A549 (cell line): ENCODE data around the gene NR3C1. TPM values are rescaled to one million over a fixed set of nuclear protein-coding genes. Genes with fewer than 3 reads are reported as not detected.

ENCODE experiments used
- ATAC-seq, 2 experiments: fragments of 200-7000 bp in 1 of 2; fragments of >200 bp in 1 of 2; cut with Nextera tagmentation in 1 of 2; cut with Tn5 transposase in 1 of 2; 3 replicates each; pipeline versions ENCODE4 v1.8.0 to v1.9.1; 2018 to 2020; ENCODE audit warnings: mild to moderate bottlenecking in 1 of 2, moderate library complexity in 1 of 2
- CTCF ChIA-PET: fragments of 300-600 bp; sonication (Branson Sonifier 250); formaldehyde crosslinking; extraction: SDS; loops from one replicate; lab custom pipeline; 2021; ENCODE audit warnings: antibody characterized with exemption, inconsistent platforms; lab: Yijun Ruan, JAX
- POLR2A ChIA-PET: fragments of 350-600 bp; formaldehyde crosslinking; extraction: SDS; loops from one replicate; lab custom pipeline; 2021; ENCODE audit warnings: antibody characterized with exemption, inconsistent platforms; lab: Yijun Ruan, JAX
- DNase-seq, 2 experiments: peaks; one replicate each; pipeline versions ENCODE4 v3.0.0 to v3.0.0-alpha.2; 2011 to 2016; ENCODE audit warnings: low read depth in 1 of 2, low spot score in 1 of 2
- FAIRE-seq: peaks from 2 replicates; lab custom pipeline; 2011; peaks lifted over from hg19 to GRCh38; lab: Jason Lieb, UNC
- H3K27ac ChIP-seq, 2 experiments: fragments of >200 bp; sonication (Bioruptor Twin); formaldehyde crosslinking; 3 replicates each; pipeline ENCODE4 v1.5.1; 2016 to 2017
- H3K4me1 ChIP-seq: fragments of >200 bp; sonication (Bioruptor Twin); formaldehyde crosslinking; 3 replicates; pipeline ENCODE4 v1.6.1; 2016
- H3K4me2 ChIP-seq: fragments of >200 bp; sonication (Bioruptor Twin); formaldehyde crosslinking; 3 replicates; pipeline ENCODE4 v1.6.1; 2016
- H3K4me3 ChIP-seq: fragments of >200 bp; sonication (Bioruptor Twin); formaldehyde crosslinking; 3 replicates; pipeline ENCODE4 v1.5.1; 2016
- H3K9me3 ChIP-seq: fragments of >200 bp; sonication (Bioruptor Twin); formaldehyde crosslinking; 3 replicates; pipeline ENCODE4 v1.6.1; 2016
- CBX2 ChIP-seq: fragments of 200-600 bp; sonication (generic); IDR thresholded peaks from 2 replicates; pipeline ENCODE4 v1.6.1; 2016; ENCODE audit warnings: low read depth, mild to moderate bottlenecking, borderline replicate concordance
- CBX8 ChIP-seq: fragments of 200-600 bp; sonication (generic); IDR thresholded peaks from 2 replicates; pipeline ENCODE4 v1.6.1; 2016
- CEBPB ChIP-seq, 2 experiments: fragments of >200 bp in 1 of 2; sonication (Bioruptor Twin) in 1 of 2; formaldehyde crosslinking in 1 of 2; IDR thresholded peaks; 2 replicates each; pipeline ENCODE4 v1.6.1; 2012 to 2016
- CHD4 ChIP-seq: fragments of 200-600 bp; sonication (generic); IDR thresholded peaks from 2 replicates; pipeline ENCODE4 v1.6.1; 2016; ENCODE audit warnings: antibody characterized with exemption, mild to moderate bottlenecking, borderline replicate concordance
- EHMT2 ChIP-seq: fragments of 200-600 bp; sonication (generic); IDR thresholded peaks from 2 replicates; pipeline ENCODE4 v1.6.1; 2016; ENCODE audit warnings: antibody characterized with exemption, low read depth, mild to moderate bottlenecking, moderate library complexity
- EP300 ChIP-seq, 2 experiments: fragments of >200 bp; sonication (Bioruptor Twin); formaldehyde crosslinking; IDR thresholded peaks; 2 replicates in 1 of 2; 3 replicates in 1 of 2; pipeline ENCODE4 v1.6.1; 2016 to 2017
- FOSL2 ChIP-seq, 2 experiments: fragments of 450-650 bp in 1 of 2; fragments of >200 bp in 1 of 2; sonication (Bioruptor Twin) in 1 of 2; formaldehyde crosslinking; IDR thresholded peaks; 2 replicates each; pipeline versions ENCODE4 v1.5.0 to v1.6.1; 2016 to 2020; ENCODE audit warnings: mild to moderate bottlenecking in 1 of 2, moderate library complexity in 1 of 2
- HOXB5 ChIP-seq: fragments of 250-450 bp; sonication (Bioruptor Pico); IDR thresholded peaks from 2 replicates; pipeline ENCODE4 v1.5.0; 2020; ENCODE audit warnings: mild to moderate bottlenecking, moderate library complexity
- JUN ChIP-seq, 2 experiments: fragments of >200 bp; sonication (Bioruptor Twin); formaldehyde crosslinking; IDR thresholded peaks; 2 replicates in 1 of 2; 3 replicates in 1 of 2; pipeline ENCODE4 v1.6.1; 2016 to 2017
- MAFK ChIP-seq: fragments of 450-650 bp; IDR thresholded peaks from 2 replicates; pipeline ENCODE4 v1.6.1; 2014; ENCODE audit not compliant: partially characterized antibody
- NFE2L2 ChIP-seq: fragments of 150-350 bp; conservative IDR thresholded peaks from 2 replicates; pipeline ENCODE4 v1.6.1; 2014; ENCODE audit warnings: low read length
- POLR2A ChIP-seq: IDR thresholded peaks from 2 replicates; pipeline ENCODE4 v1.6.1; 2012; ENCODE audit warnings: mild to moderate bottlenecking, low read length
- RCOR1 ChIP-seq: fragments of 150-350 bp; IDR thresholded peaks from 2 replicates; pipeline ENCODE4 v1.6.1; 2014; ENCODE audit warnings: antibody characterized with exemption, low read length, low read depth
- TFCP2L1 ChIP-seq: fragments of 250-450 bp; sonication (Bioruptor Pico); IDR thresholded peaks from 2 replicates; pipeline ENCODE4 v1.5.0; 2021; ENCODE audit warnings: mild to moderate bottlenecking
- ZC3H11A ChIP-seq: fragments of 450-650 bp; IDR thresholded peaks from 2 replicates; pipeline ENCODE4 v1.6.1; 2014; ENCODE audit warnings: antibody characterized with exemption, mild to moderate bottlenecking
- ZFP36 ChIP-seq: fragments of 450-650 bp; IDR thresholded peaks from 2 replicates; pipeline ENCODE4 v1.6.1; 2014; ENCODE audit warnings: borderline replicate concordance; ENCODE audit not compliant: partially characterized antibody
- ZNF302 ChIP-seq: fragments of 250-450 bp; sonication (Bioruptor Pico); IDR thresholded peaks from 2 replicates; pipeline ENCODE4 v1.9.0; 2021; ENCODE audit warnings: inconsistent platforms, mild to moderate bottlenecking, moderate library complexity
- WGBS: methylation state at CpG from one replicate; pipeline ENCODE4 v1.1.6; 2017; ENCODE audit errors: missing lambda C conversion rate; 5-methylcytosine and 5-hydroxymethylcytosine counted together
- polyA plus RNA-seq, 4 experiments: library from polyadenylated mRNA; depleted of rRNA in 3 of 4; stranded (reverse); fragments of >200 nt; fragmentation: RNase III in 1 of 4; extraction: RNeasy Plus Mini Kit Qiagen cat#74134 plus additional on column Dnase treatment in 1 of 4; gene quantifications; 2 replicates in 3 of 4; 3 replicates in 1 of 4; pipeline ENCODE4 v1.2.3, GENCODE V29; 2011 to 2017
- TF ChIP-seq, protein P1 (sequence below): IDR thresholded peaks from 2 replicates; pipeline ENCODE4 v1.6.1; 2012
- TF ChIP-seq, protein P2 (sequence below): fragments of >200 bp; sonication (Bioruptor Twin); formaldehyde crosslinking; IDR thresholded peaks from 3 replicates; pipeline ENCODE4 v1.5.1; 2016
- TF ChIP-seq, protein P3 (sequence below): fragments of 250-450 bp; sonication (Bioruptor Pico); IDR thresholded peaks from 2 replicates; pipeline ENCODE4 v1.5.0; 2021; ENCODE audit warnings: mild to moderate bottlenecking, moderate library complexity, borderline replicate concordance
- TF ChIP-seq, protein P4 (sequence below): fragments of 150-350 bp; IDR thresholded peaks from 2 replicates; pipeline ENCODE4 v1.6.1; 2014; ENCODE audit warnings: low read depth, mild to moderate bottlenecking, low read length

The NR3C1 gene
- polyA plus RNA-seq, 2 of the 4 experiments (the other 2 are of a cell fraction), result 46.5 to 73.0 TPM

DNA sequence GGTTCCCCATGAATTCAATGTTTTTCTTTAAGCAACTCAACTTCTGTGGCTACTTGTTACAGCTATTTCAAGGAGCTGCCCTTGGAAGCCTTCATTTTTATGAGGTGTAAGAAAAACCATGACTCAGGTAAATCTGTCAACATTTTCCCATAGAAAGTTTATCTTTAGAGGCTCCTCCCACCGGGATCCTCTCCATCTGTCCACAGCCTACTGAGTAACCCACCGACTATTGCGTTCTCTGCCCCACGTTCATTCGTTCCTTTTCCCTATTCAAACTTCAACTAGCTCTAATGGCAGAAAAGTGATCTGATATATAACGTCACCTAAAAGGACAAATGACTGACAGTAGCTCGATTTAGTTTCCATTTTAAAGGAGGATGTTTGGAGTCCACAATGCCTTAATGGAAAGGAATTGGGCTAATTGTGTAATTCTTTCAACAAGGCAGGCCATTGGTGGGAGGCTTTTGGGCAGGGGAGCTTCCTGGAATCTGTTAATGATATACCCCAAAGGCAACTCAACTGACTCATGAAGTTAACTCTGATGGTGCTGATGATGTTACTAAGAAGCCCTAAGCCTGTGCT, 29.3 kb upstream of the NR3C1 start:
- peak overlapping the region; percentile 48 to 82 for H3K27ac ChIP-seq
- DNase-seq, result peak; percentile 53 to 79
- TF ChIP-seq, protein P1, sequence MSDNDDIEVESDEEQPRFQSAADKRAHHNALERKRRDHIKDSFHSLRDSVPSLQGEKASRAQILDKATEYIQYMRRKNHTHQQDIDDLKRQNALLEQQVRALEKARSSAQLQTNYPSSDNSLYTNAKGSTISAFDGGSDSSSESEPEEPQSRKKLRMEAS, result no peak
- TF ChIP-seq, protein P2, sequence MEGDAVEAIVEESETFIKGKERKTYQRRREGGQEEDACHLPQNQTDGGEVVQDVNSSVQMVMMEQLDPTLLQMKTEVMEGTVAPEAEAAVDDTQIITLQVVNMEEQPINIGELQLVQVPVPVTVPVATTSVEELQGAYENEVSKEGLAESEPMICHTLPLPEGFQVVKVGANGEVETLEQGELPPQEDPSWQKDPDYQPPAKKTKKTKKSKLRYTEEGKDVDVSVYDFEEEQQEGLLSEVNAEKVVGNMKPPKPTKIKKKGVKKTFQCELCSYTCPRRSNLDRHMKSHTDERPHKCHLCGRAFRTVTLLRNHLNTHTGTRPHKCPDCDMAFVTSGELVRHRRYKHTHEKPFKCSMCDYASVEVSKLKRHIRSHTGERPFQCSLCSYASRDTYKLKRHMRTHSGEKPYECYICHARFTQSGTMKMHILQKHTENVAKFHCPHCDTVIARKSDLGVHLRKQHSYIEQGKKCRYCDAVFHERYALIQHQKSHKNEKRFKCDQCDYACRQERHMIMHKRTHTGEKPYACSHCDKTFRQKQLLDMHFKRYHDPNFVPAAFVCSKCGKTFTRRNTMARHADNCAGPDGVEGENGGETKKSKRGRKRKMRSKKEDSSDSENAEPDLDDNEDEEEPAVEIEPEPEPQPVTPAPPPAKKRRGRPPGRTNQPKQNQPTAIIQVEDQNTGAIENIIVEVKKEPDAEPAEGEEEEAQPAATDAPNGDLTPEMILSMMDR, result no peak
- TF ChIP-seq FOSL2 (IDR thresholded peaks at IDR 0.05) (no peak), FOSL2 (CRISPR knock-in tag; IDR thresholded peaks at IDR 0.05) (no peak), NFE2L2 (peak; percentile 63), CBX8 (no peak), HOXB5 (CRISPR knock-in tag) (no peak), ZFP36 (no peak), RCOR1 (no peak), TFCP2L1 (CRISPR knock-in tag) (no peak), MAFK (peak; percentile 95), CEBPB (IDR thresholded peaks at IDR 0.05) (peak; percentile 64 to 82), ZC3H11A (no peak)
- TF ChIP-seq, protein P3, sequence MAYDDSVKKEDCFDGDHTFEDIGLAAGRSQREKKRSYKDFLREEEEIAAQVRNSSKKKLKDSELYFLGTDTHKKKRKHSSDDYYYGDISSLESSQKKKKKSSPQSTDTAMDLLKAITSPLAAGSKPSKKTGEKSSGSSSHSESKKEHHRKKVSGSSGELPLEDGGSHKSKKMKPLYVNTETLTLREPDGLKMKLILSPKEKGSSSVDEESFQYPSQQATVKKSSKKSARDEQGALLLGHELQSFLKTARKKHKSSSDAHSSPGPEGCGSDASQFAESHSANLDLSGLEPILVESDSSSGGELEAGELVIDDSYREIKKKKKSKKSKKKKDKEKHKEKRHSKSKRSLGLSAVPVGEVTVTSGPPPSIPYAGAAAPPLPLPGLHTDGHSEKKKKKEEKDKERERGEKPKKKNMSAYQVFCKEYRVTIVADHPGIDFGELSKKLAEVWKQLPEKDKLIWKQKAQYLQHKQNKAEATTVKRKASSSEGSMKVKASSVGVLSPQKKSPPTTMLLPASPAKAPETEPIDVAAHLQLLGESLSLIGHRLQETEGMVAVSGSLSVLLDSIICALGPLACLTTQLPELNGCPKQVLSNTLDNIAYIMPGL (CRISPR knock-in tag), result no peak
- TF ChIP-seq, all 56 proteins: peak for 3
- Histone ChIP-seq H3K4me3 (peak overlapping the region; percentile 9; the same call in 1 of the 3 replicates), H3K9me3 (no peaks in the 10 kb centered on the region), H3K4me2 (peak overlapping the region; percentile 80), H3K4me1 (peaks cover 53% of the 10 kb centered on the region)
- ATAC-seq (peak; percentile 87), FAIRE-seq (peak; percentile 32)
- CTCF ChIA-PET, result interaction anchor here (1.3 kb wide), 2 partner anchors 14 to 17 kb away, joined by 3 to 5 read pairs; no protein-coding TSS in a partner anchor
- WGBS, result 17% methylated on average over 7 of the region's 7 CpGs
- POLR2A ChIA-PET, result interaction anchor here (1.2 kb wide), 1 partner anchor 29 kb away, joined by 6 read pairs; the partner anchor contains the start of gene NR3C1

DNA sequence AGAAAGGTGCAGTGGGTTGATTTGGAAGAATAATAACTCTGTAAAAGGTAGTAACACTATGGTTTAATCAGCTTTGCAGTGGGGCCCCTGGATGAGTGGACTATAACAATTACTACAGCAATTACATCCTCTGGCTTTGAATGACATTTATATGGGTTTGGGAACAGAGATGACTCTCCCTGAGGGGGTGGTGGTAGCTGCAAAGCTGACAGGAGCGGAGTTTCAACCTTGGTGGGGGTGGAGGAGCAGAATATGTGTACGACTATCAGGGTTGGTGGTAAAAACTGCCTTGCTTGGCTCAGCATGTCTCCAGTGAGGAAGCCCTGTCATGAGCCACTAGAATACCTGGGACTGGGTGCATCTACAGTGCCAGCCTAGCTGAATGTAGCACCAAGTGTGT, 28.3 kb upstream of the NR3C1 start:
- ChIA-PET CTCF (no interaction called here), POLR2A (no interaction called here)
- FAIRE-seq, result no peak
- 89% methylated on average over 2 of the region's 2 CpGs for WGBS
- Histone ChIP-seq H3K4me3 (no peak overlapping the region), H3K4me2 (no peak overlapping the region), H3K4me1 (peaks cover 43% of the 10 kb centered on the region), H3K9me3 (no peaks in the 10 kb centered on the region), H3K27ac (peak overlapping the region; percentile 48 to 82; a peak in 5 of 6 replicates)
- no peak for ATAC-seq
- no peak for TF ChIP-seq EHMT2
- TF ChIP-seq MAFK, result no peak
- no peak for TF ChIP-seq CHD4
- no peak for TF ChIP-seq FOSL2 (IDR thresholded peaks at IDR 0.05)
- TF ChIP-seq FOSL2 (CRISPR knock-in tag; IDR thresholded peaks at IDR 0.05), result no peak
- no peak for DNase-seq

DNA sequence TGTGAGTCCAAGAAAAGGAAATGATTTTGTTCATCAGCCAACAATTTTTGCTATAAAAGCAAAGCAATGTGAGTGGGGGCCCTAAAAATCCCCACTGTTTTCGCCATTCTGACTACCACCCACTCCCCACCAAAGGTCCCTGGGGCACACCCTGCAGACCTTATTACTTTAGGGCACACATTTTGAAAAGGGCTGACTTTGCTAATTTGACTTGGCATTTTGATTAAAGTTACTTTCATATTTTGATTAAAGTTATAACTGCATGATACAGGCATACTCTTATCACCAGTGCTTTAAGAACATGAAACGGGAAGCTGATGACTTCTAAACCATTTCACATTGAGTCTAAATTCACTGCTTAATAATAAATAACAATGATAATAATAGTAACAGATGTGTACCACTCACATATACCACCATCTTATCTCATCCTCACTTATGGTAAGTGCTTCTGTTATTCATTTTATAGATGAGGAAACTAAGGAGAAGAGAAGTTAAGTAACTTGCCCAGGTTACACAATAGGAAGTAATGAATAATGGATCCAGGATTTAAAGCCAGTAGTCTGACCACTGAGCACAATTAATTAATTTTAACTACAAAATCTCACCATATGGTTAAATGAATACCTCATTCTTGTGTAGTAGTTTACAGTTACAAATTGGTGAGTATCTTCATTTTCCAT, 25.4 kb upstream of the NR3C1 start:
- Histone ChIP-seq H3K4me1 (peaks cover 21% of the 10 kb centered on the region), H3K27ac (no peak overlapping the region), H3K9me3 (no peaks in the 10 kb centered on the region), H3K4me2 (no peak overlapping the region), H3K4me3 (no peak overlapping the region)
- ATAC-seq (no peak), DNase-seq (no peak), FAIRE-seq (no peak)
- 85% methylated on average over 2 of the region's 2 CpGs for WGBS
- no peak for TF ChIP-seq CBX2
- TF ChIP-seq NFE2L2, result no peak
- no peak for TF ChIP-seq JUN (IDR thresholded peaks at IDR 0.05)
- no peak for TF ChIP-seq POLR2A
- TF ChIP-seq MAFK, result peak; percentile 81
- no peak for TF ChIP-seq EP300 (IDR thresholded peaks at IDR 0.05)
- TF ChIP-seq ZNF302 (CRISPR knock-in tag), result no peak
- TF ChIP-seq, protein P4, sequence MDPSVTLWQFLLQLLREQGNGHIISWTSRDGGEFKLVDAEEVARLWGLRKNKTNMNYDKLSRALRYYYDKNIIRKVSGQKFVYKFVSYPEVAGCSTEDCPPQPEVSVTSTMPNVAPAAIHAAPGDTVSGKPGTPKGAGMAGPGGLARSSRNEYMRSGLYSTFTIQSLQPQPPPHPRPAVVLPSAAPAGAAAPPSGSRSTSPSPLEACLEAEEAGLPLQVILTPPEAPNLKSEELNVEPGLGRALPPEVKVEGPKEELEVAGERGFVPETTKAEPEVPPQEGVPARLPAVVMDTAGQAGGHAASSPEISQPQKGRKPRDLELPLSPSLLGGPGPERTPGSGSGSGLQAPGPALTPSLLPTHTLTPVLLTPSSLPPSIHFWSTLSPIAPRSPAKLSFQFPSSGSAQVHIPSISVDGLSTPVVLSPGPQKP, result no peak
- CTCF ChIA-PET, result no interaction called here
- POLR2A ChIA-PET, result no interaction called here
